H9 (cell line): ENCODE measurements around the gene ASPSCR1. TPM values are rescaled to one million over a fixed set of nuclear protein-coding genes. Genes with fewer than 3 reads are reported as not detected.

Experiments used
- DNase-seq: peaks from one replicate; pipeline ENCODE4 v3.0.0-alpha.2; 2017
- H2AFZ ChIP-seq: one replicate; pipeline ENCODE4 v1.6.1; 2013; ENCODE audit warnings: mild to moderate bottlenecking, low read length, control low read depth, moderate library complexity
- H2AK5ac ChIP-seq: 2 replicates; pipeline ENCODE4 v1.6.1; 2013; ENCODE audit warnings: low read length, control low read depth, mixed read lengths; ENCODE audit not compliant: insufficient read length
- H2BK120ac ChIP-seq: one replicate; pipeline ENCODE4 v1.6.1; 2013; ENCODE audit warnings: low read depth, mild to moderate bottlenecking, low read length, control low read depth, inconsistent platforms; ENCODE audit not compliant: poor library complexity, severe bottlenecking
- H2BK12ac ChIP-seq: 2 replicates; pipeline ENCODE4 v1.6.1; 2013; ENCODE audit warnings: low read length, control low read depth, mixed read lengths, low read depth; ENCODE audit not compliant: insufficient read length
- H2BK15ac ChIP-seq: 2 replicates; pipeline ENCODE4 v1.6.1; 2013; ENCODE audit warnings: low read depth, low read length, control low read depth
- H2BK20ac ChIP-seq: one replicate; pipeline ENCODE4 v1.6.1; 2013; ENCODE audit warnings: low read depth, mild to moderate bottlenecking, low read length, control low read depth, inconsistent platforms; ENCODE audit not compliant: poor library complexity, severe bottlenecking
- H2BK5ac ChIP-seq: 2 replicates; pipeline ENCODE4 v1.6.1; 2013; ENCODE audit warnings: low read length, control low read depth, mixed read lengths; ENCODE audit not compliant: insufficient read length
- H3K14ac ChIP-seq: 2 replicates; pipeline ENCODE4 v1.6.1; 2013; ENCODE audit warnings: low read length, control low read depth; ENCODE audit not compliant: insufficient read depth
- H3K18ac ChIP-seq: 2 replicates; pipeline ENCODE4 v1.6.1; 2013; ENCODE audit warnings: low read depth, mild to moderate bottlenecking, mixed read lengths, low read length, control low read depth; ENCODE audit not compliant: insufficient read length
- H3K23ac ChIP-seq: 2 replicates; pipeline ENCODE4 v1.6.1; 2013; ENCODE audit warnings: low read length, control low read depth, mixed read lengths, low read depth; ENCODE audit not compliant: insufficient read length
- H3K23me2 ChIP-seq: 2 replicates; pipeline ENCODE4 v1.6.1; 2013; ENCODE audit warnings: low read depth, mild to moderate bottlenecking, mixed read lengths, low read length, control low read depth; ENCODE audit not compliant: insufficient read length, poor library complexity, severe bottlenecking
- H3K27ac ChIP-seq: 2 replicates; pipeline ENCODE4 v1.5.1; 2013; ENCODE audit warnings: low read length, control low read depth, mixed read lengths, low read depth; ENCODE audit not compliant: insufficient read length
- H3K27me3 ChIP-seq: 2 replicates; pipeline ENCODE4 v1.6.1; 2013; ENCODE audit warnings: low read length, control low read depth, inconsistent platforms; ENCODE audit not compliant: insufficient read depth
- H3K4ac ChIP-seq: 2 replicates; pipeline ENCODE4 v1.6.1; 2013; ENCODE audit warnings: low read depth, mild to moderate bottlenecking, control low read depth, inconsistent platforms, low read length, moderate library complexity
- H3K4me1 ChIP-seq: 2 replicates; pipeline ENCODE4 v1.6.1; 2013; ENCODE audit warnings: low read length, control low read depth, inconsistent platforms; ENCODE audit not compliant: insufficient read depth
- H3K4me2 ChIP-seq: 2 replicates; pipeline ENCODE4 v1.6.1; 2013; ENCODE audit warnings: low read length, control low read depth, mixed read lengths; ENCODE audit not compliant: insufficient read length, insufficient read depth
- H3K56ac ChIP-seq: 2 replicates; pipeline ENCODE4 v1.6.1; 2013; ENCODE audit warnings: low read depth, mild to moderate bottlenecking, mixed read lengths, low read length, control low read depth; ENCODE audit not compliant: insufficient read length
- H3K79me1 ChIP-seq: 2 replicates; pipeline ENCODE4 v1.6.1; 2013; ENCODE audit warnings: low read depth, mild to moderate bottlenecking, moderate library complexity, low read length, control low read depth, inconsistent platforms; ENCODE audit not compliant: insufficient read depth, poor library complexity, severe bottlenecking
- H3K79me2 ChIP-seq: 2 replicates; pipeline ENCODE4 v1.6.1; 2013; ENCODE audit warnings: low read length, control low read depth, inconsistent platforms; ENCODE audit not compliant: insufficient read depth
- H3K9ac ChIP-seq: 2 replicates; pipeline ENCODE4 v1.6.1; 2013; ENCODE audit warnings: low read length, control low read depth, mixed read lengths; ENCODE audit not compliant: insufficient read length; ENCODE audit errors: extremely low read depth
- H3K9me3 ChIP-seq: one replicate; pipeline ENCODE4 v1.6.1; 2013; ENCODE audit warnings: low read depth, low read length, inconsistent platforms; ENCODE audit not compliant: control insufficient read depth
- H3T11ph ChIP-seq: one replicate; pipeline ENCODE4 v1.6.1; 2013; ENCODE audit warnings: mild to moderate bottlenecking, low read length, control low read depth, inconsistent platforms
- H4K20me1 ChIP-seq: one replicate; pipeline ENCODE4 v1.6.1; 2013; ENCODE audit not compliant: control insufficient read depth, insufficient read length, insufficient read depth
- H4K5ac ChIP-seq: 2 replicates; pipeline ENCODE4 v1.6.1; 2013; ENCODE audit warnings: low read depth, mild to moderate bottlenecking, mixed read lengths, low read length, control low read depth; ENCODE audit not compliant: insufficient read length
- H4K8ac ChIP-seq: replicated peaks from 2 replicates; pipeline ENCODE4 v1.6.1; 2013; ENCODE audit warnings: low read length, control low read depth, mixed read lengths, low read depth; ENCODE audit not compliant: insufficient read length
- H4K91ac ChIP-seq: 2 replicates; pipeline ENCODE4 v1.6.1; 2013; ENCODE audit warnings: low read depth, mild to moderate bottlenecking, moderate library complexity, mixed read lengths, low read length, control low read depth; ENCODE audit not compliant: insufficient read length
- H3K27ac Mint-ChIP-seq, 3 experiments: 2 replicates in 2 of 3; 3 replicates in 1 of 3; pipeline ENCODE4 v1.8.0; 2020 to 2021; ENCODE audit warnings: mixed read lengths in 3 of 3, mild to moderate bottlenecking in 1 of 3, moderate library complexity in 1 of 3
- H3K27me3 Mint-ChIP-seq: 2 replicates; pipeline ENCODE4 v1.8.0; 2021; ENCODE audit warnings: low read depth, mild to moderate bottlenecking, moderate library complexity, mixed read lengths
- H3K36me3 Mint-ChIP-seq, 3 experiments: 2 replicates in 2 of 3; 3 replicates in 1 of 3; pipeline ENCODE4 v1.8.0; 2020 to 2021; ENCODE audit warnings: low read depth in 3 of 3, mixed read lengths in 3 of 3; ENCODE audit not compliant: insufficient read depth in 1 of 3
- H3K4me1 Mint-ChIP-seq, 2 experiments: 2 replicates each; pipeline ENCODE4 v1.8.0; 2020; ENCODE audit warnings: mixed read lengths in 2 of 2
- H3K4me3 Mint-ChIP-seq, 2 experiments: 2 replicates in 1 of 2; 3 replicates in 1 of 2; pipeline ENCODE4 v1.8.0; 2020 to 2021; ENCODE audit warnings: mild to moderate bottlenecking in 2 of 2, mixed read lengths in 2 of 2, moderate library complexity in 1 of 2
- H3K9me3 Mint-ChIP-seq, 2 experiments: 2 replicates in 1 of 2; 3 replicates in 1 of 2; pipeline ENCODE4 v1.8.0; 2020; ENCODE audit warnings: mild to moderate bottlenecking in 2 of 2, mixed read lengths in 2 of 2, moderate library complexity in 1 of 2
- CTCF ChIP-seq: fragments of 200-600 bp; sonication (generic); conservative IDR thresholded peaks from 3 replicates; pipeline ENCODE4 v1.8.0; 2021; ENCODE audit warnings: antibody characterized with exemption, mild to moderate bottlenecking
- WGBS: extraction: QIAGEN DNeasy Blood & Tissue Kit; methylation state at CpG from one replicate; pipeline ENCODE4 v1.1.7; 2013; ENCODE audit warnings: missing lambda C conversion rate, low lambda C conversion rate, mixed read lengths; ENCODE audit not compliant: insufficient read length; ENCODE audit errors: extremely low coverage; 5-methylcytosine and 5-hydroxymethylcytosine counted together
- total RNA-seq: library from RNA; stranded (reverse); gene quantifications from 2 replicates; pipeline ENCODE4 v1.2.1, GENCODE V29; 2021

ASPSCR1 gene
- total RNA-seq, 1 experiment from 2014 or later = 50.9 TPM

- no peaks in the 10 kb centered on the region for H3K9me3 ChIP-seq
- no peak overlapping the region for H3K56ac ChIP-seq
- no peak overlapping the region for H3K4me2 ChIP-seq
- Mint-ChIP-seq H3K27me3 (peaks cover 83% of the 10 kb centered on the region), H3K4me3 (no peak overlapping the region), H3K27ac (no peak overlapping the region), H3K36me3 (no peaks in the 10 kb centered on the region; a peak in 1 of 7 replicates), H3K9me3 (peaks cover 18% of the 10 kb centered on the region in 2 experiments), H3K4me1 (peaks cover 4 to 15% of the 10 kb centered on the region in 2 experiments; a peak in 3 of 4 replicates)
- no peak overlapping the region for H4K91ac ChIP-seq
- H3K18ac ChIP-seq = no peak overlapping the region
- no peak overlapping the region for H3T11ph ChIP-seq
- H2AFZ ChIP-seq = no peak overlapping the region
- no peaks in the 10 kb centered on the region for H3K23me2 ChIP-seq
- no CpG with 5 or more reads among the region's 12 CpGs for WGBS
- no peak overlapping the region for H2BK12ac ChIP-seq
- DNase-seq = no peak
- no peak for TF ChIP-seq CTCF
- H4K5ac ChIP-seq = no peak overlapping the region
- H2BK20ac ChIP-seq = no peak overlapping the region
- H3K79me2 ChIP-seq = no peaks in the 10 kb centered on the region
- H3K27me3 ChIP-seq = peaks cover 5% of the 10 kb centered on the region; the same call in 1 of the 2 replicates
- no peak overlapping the region for H3K4ac ChIP-seq
- no peaks in the 10 kb centered on the region for H4K20me1 ChIP-seq
- no peak overlapping the region for H2BK5ac ChIP-seq
- H2BK120ac ChIP-seq = no peak overlapping the region
- no peak overlapping the region for H3K23ac ChIP-seq
- no peaks in the 10 kb centered on the region for H3K79me1 ChIP-seq
- no peak overlapping the region for H3K27ac ChIP-seq
- no peak overlapping the region for H3K9ac ChIP-seq
- peaks cover 2% of the 10 kb centered on the region; the same call in 1 of the 2 replicates for H3K4me1 ChIP-seq
- no peak overlapping the region for H2BK15ac ChIP-seq
- H3K14ac ChIP-seq = no peak overlapping the region
- no peak overlapping the region for H4K8ac ChIP-seq
- no peak overlapping the region for H2AK5ac ChIP-seq
Observed at GRCh38 chr17:81968850-81969812, 8.3 kb upstream of the ASPSCR1 start.
